ENCODE results near the gene TMCC2.
"Not testable (repeated sequence)": the region's sequence is repeated elsewhere in the genome, so short reads cannot be mapped to it uniquely, and the experiment has no call there.

TMCC2 gene

DNA sequence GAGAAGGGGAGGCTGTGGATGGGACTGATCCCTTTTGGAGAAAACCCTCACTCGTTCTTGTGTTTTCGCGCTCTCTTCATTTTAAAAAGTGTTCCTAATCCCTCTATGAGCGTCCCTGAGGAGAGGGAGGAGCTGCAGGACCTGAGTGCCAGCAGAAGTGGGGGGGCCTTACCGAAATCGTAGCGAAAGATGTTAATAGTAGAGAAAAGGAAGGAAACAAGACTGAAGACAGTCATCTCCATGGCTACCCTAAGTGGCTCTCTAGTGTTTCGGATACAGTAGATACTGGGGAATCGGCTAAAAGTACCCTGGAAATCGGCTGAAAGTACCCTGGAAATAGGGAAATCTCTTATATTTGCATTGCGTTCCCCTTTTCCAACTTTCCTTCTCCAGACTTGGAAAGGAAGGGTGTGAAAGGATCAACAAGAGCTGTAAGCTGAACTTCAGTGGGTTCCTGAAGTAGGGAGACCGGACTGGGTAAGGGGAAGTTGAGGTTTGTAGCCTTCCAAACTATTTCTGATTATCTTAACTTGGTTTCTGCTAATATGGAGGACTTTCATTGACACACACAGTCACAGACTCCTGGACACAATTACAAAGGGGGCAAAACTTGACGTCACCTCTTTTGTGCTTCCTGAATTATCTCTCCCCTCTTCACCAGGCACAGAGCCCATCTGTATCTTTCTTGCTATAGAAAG is 15.8 kb upstream of the TMCC2 start:
- no peak for DNase-seq (ENCODE audit: low read depth in 2 of 2)

DNA sequence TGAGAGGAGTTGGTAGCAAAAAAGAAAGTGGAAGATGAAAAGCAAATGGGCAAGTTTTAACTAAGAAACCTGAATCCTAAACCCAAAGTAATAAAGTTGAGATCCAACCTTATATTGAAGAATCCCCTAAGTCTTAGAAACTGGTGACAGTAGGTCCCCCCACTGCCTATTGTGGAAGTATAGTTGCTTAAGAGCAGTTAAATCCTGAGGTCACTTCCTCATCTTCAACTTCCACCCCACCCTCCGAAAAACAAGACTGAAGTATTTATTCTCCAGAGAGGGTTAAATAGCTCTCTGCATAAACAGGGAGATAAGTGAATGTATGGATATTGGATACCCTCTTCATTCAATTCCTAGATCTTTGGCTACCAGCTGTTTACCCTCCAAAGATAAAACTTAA is 13.0 kb upstream of the TMCC2 start:
- DNase-seq (ENCODE audit: low read depth in 2 of 2) = no peak

DNA sequence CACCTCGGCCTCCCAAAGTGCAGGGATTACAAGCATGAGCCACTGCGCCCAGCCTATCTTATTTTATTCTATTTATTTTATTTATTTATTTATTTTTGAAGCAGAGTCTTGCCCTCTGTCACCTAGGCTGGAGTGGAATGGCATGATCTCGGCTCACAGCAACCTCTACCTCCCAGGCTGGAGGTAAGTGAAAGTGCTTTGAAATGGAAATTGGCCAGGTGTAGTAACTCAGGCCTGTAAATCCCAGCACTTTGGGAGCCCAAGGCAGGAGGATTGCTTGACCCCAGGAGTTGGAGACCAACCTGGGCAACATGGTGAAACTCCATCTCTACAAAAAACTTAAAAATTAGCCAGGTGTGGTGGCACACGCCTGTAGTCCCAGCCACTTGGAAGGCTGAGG is 11.2 kb upstream of the TMCC2 start:
- no peak for DNase-seq (ENCODE audit: low read depth in 2 of 2)

DNA sequence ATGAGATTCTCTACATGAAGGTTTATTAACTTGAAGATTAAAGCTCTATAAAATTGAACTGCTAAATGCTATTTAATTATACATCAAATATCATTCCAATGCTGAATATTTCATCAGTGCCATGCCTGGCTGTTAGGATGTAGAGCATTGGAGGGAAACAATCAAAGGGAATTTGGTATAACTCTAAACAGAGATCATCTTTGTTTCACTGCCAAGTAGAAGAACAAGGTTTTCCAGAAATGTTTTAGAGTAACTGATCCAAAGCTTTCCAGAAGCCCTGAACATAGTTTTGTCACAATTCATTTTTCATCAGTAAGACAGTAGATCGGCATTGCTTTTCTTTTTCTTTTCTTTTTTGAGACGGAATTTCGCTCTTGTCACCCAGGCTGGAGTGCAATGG is 10.3 kb upstream of the TMCC2 start:
- no peak for DNase-seq (ENCODE audit: low read depth in 2 of 2)

DNA sequence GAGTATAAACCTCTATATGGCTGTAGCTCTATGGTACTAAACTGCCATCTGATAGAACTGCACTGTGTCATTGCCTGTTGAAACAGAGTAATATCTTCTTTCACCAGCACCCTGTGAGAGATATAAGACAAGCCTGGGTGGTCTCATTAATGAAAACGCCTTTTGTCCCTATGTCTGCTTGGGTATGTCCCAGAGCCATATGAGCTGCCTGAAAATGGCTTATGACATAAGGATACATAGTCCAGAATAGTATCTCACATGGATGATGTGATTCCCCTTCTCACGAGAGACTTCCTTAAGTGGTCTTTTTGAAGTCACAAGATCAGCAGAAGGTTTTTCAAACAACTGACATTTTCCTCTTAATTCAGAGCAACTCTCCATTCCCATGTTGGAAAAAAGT is 7.3 kb upstream of the TMCC2 start:
- no peak for DNase-seq (ENCODE audit: low read depth in 2 of 2)

DNA sequence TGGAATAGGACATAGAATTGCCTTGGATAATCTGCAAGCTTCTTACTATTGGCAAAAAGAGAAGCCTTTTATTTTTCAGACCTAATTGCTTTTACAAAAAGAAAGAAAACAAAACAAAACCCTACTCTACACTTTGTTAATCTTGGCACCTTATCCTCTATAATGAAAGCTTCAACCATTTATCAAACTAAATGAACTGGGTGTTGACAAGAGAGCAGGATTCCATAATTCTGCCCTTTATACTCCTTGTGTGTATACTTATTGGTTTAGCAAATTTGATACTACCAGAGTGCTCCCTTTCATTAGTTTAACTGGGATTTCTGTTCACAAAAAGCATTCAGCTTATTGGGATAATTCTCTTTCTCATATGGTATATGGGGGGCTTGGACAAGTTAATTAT is 3.0 kb upstream of the TMCC2 start:
- DNase-seq (ENCODE audit: low read depth in 2 of 2) = no peak

DNA sequence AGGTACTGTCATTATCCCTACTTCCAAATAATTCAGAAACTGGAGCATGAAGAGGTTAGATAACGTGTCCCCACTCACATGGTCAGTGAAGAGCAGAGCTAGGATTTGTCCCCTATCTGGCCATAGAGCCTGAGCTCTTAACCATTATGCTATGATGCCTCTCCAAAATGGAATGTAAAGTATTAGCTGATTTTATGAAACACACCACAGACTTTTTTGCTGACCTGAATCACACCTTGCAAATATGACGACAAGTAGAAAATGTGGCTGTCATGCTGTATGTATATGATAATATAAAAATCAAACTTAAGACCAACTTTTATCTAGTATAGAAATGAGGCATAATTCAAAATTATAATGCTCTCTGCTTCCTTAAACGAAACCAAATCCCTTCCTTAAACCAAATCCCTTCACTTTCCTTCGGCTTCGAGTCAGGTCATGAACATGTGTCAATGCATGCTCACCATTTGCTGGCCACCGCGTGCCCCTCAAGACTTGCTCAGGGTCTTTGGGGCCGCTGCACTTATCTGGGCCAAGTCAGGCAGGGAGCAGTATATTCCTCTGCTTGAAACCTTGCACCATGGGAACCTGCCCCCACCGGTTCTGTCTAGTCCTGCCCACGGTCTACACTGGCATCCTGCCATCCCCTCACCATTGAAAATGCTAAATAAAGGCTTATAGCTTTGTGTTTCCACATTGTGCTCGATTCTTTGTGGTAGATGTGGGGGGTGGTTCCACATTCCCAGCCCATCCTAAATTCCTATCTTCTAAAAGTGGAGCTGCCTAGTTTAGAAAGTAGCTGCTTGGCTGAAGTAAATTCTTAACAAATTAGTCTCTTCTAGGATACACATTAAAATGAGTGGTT is 1.6 kb upstream of the TMCC2 start:
- DNase-seq (ENCODE audit: low read depth in 2 of 2) = no peak

DNA sequence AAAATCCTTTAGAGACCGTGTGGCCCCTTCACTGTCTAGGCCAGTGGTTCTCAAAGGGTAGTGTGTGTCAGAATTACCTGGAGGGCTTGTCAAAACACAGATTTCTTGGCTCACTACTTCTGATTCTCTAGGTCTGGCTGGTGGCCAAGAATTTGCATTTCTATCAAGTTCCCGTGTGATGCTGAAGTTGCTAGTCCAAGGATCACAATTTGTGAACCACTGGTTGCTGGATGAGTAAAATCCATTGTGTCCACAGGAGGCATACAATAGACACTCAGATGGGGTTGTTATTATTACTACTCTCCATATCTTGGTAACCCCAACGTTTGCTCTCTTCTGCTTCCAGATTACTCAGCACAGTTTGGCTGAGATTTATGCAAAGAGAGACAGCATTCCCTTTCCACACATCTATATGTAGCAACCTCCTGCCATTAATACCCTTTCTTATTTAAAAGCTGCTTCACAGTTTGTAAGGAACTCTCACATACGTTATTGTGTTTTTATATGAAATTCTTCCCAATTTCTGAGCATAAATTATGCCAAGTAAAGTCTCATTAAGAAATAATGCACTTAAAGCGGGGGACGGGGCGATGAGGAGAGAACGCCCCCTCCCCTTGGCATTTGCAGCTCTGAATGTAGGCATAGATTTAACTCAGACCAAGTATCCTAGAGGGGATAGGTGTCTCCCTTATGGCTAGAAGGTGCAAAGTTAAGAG is 720 bp upstream of the TMCC2 start:
- DNase-seq (ENCODE audit: low read depth in 2 of 2) = no peak

DNA sequence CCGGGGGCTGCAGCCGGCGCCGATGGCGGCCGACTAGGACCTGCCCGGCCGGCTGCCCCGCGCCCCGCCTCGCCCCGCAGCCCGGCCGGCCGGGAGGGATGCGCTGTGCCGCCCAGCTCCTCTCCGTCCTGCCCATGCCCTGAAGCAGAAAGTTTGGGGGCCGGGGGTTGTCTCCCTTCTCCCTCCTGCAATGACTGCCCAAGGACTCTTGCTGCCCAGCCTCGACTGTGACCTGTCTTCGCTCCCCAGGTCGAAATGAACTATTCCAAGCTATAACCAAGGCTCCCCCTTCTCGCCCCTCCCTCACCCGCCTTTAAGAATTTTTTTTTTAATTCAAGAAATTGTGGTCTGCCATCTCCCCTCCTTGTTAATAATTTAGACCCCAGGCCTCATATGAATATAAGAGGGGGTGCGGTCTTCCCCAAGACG is 361 bp downstream of the TMCC2 start:
- DNase-seq (ENCODE audit: low read depth in 2 of 2) = no peak

DNA sequence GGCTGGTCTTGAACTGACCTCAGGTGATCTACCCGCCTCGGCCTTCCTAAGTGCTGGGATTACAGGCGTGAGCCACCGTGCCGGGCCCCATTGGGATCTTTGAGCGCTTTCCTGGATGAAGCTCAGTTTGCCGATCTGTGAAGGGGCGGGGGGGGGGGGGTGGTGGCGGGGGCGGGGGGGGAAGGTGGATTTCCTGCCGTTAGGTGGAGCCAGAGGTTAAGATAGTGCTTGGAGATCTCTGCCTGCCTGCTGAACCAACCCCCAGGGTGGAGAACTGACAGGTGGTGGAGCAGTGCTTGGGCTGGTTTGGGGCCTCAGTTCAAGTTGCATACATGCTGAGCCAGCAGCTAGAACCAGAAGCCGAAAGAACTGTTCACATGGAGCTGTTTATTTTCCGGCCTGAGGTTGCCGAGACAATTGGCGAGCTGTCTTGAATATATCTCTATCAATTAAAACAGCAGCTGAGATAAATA is 1.7 kb downstream of the TMCC2 start:
- peak in 1 of 2 donors; percentile 14 for DNase-seq (ENCODE audit: low read depth in 2 of 2)

DNA sequence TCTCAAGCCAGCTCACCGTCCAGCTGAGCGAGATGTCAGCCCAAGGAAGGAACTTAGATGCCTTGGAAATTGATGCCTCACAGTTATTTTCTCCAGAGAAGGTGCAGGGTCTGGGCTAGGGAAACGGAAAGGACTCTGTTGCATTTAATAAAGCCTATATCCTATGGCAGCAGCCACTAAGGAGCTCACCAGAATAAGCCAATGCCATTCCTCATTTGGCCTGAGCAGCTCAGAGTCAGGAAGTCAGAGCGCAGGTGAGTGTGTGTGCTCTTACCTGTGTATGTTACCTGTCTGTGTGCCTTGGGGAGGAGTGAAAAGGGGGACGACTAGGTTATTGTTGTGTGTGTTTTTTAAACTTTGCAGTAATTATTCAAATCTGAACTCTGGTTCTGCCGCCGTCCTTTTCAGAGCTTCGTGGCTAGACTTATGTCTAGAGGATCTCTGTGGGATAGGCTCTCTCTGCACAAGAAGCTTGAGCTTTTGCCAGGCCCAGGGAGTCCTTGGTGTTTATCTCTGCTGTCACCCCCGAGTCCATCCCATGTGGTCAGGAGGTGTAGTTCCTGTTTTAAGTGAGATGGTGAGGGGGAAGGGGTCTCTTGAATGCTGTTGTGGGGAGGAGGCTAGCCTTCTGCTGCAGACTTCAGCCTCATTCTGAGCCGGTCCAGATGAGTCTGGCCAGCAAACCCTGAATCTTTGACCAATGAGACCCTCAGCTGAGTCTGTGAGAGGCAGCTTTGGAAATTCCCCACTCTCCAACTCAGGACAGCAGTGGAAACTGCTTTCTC is 2.4 kb downstream of the TMCC2 start:
- DNase-seq (ENCODE audit: low read depth in 2 of 2) = no peak

DNA sequence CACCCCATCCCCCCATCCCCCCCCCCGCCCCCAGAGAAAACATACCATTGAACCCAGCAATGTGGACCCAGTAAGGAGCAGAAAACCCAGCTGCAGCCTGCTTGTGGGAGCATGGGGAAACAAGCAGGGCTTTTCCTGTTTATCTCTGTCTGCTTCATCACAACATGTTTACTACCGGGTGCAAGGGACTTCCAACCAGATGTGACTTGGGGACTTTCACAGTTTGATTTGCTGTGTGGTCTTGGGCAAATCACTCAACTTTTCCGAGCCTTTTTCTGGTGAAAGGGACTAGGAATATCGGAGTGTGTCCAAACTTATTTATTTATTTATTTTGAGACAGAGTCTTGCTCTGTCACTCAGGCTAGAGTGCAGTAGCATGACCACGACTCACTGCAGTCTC is 3.2 kb downstream of the TMCC2 start:
- DNase-seq (ENCODE audit: low read depth in 2 of 2) = no peak

DNA sequence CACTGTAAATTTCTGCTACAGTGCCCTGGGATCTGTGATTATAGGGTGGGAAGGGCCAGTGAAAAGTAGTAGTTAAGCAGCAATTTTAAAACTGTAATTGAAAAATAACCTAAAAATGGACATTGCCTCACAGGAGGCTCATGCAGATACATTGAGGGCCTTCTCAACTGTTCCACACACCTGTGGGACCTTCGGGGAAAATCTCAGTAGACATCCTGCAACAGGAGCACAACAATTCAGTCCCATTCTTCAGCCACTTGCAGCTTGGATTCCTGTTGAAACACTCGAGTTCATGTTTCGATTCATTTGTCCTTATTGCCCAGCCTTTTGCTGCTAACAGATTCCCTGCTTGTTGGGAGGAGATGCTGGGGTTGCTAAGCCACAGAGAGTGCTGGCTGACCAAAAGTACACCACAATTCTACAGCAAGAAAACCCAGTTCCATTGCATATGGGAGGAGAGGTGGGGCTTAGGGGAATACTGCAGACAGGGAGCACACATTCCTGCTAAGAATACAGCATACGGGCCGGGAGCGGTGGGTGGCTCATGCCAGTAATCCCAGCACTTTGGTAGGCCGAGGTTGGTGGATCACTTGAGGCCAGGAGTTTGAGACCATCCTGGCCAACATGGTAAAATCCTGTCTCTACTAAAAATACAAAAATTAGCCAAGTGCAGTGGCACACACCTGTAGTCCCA is 4.5 kb downstream of the TMCC2 start:
- DNase-seq (ENCODE audit: low read depth in 2 of 2) = no peak

DNA sequence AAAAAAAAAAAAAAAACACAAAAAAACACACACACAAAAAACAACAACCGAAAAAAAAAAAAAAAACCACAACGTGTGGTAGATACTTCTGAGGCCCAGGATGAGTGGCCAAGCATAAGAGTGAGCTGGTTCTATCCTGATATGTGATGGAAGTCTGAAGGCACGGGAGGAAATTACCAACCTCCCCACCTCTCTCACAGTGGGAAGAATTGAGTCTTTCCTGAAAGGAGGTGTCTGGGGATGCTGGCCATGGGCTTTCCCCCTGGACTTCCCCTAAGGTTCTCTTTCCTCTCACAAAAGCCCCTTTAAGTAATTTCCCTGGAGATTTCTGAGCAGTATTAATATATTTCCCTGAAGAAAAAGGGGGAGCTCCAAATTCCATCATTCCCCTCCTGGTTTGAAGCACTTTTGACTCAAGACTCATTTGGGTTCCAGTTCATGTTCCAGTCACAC is 5.2 kb downstream of the TMCC2 start:
- DNase-seq (ENCODE audit: low read depth in 2 of 2) = no peak

DNA sequence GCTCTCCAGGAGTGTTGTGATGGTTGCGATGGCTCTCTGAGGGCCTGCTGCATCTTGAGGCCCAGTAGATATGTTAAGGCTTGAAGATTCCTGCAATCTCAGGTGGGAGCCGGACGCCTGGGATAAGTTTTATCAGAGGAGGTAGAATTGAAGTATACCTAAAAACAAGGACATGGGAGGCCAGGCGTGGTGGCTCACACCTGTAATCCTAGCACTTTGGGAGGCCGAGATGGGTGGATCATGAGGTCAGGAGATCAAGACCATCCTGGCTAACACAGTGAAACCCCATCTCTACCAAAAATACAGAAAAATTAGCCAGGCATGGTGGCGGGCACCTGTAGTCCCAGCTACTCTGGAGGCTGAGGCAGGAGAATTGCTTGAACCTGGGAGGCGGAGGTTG is 6.2 kb downstream of the TMCC2 start:
- DNase-seq (ENCODE audit: low read depth in 2 of 2) = not testable (repeated sequence)

DNA sequence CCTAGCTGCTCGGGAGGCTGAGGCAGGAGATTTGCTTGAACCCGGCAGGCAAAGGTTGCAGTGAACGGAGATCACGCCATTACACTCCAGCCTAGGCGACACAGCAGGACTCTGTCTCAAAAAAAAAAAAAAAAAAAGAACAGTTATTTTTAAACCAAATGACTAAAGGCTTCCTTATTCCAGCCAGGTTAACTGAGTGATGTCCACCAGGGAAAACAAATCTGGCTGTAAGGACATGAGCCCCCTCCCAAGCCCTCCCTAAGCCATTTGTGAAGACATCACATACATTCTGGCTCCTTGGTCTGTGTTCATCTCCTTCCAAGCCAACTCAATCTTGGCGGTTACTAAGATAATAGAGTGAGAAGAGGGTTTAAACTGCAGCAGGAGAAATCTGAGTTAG is 8.2 kb downstream of the TMCC2 start:
- DNase-seq (ENCODE audit: low read depth in 2 of 2) = no peak

DNA sequence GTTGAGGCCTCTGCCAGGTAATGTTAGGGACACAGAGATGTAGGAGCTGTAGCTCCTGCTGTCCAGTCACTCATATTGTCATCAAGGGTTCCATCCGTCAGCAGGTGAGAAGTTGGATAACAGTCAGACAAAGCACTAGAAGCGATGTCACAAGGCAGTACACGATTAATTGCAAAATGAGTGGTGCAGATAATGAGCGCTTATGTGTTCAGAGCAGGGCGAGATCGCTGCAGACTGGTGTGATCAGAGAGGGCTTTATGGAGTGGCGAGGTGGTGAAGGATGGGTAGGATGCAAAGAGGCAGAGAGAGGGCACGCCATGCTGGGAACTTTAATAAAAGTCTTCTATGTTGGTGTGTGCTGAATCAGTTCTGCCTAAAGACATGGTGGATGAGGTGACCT is 8.8 kb downstream of the TMCC2 start:
- no peak for DNase-seq (ENCODE audit: low read depth in 2 of 2)

DNA sequence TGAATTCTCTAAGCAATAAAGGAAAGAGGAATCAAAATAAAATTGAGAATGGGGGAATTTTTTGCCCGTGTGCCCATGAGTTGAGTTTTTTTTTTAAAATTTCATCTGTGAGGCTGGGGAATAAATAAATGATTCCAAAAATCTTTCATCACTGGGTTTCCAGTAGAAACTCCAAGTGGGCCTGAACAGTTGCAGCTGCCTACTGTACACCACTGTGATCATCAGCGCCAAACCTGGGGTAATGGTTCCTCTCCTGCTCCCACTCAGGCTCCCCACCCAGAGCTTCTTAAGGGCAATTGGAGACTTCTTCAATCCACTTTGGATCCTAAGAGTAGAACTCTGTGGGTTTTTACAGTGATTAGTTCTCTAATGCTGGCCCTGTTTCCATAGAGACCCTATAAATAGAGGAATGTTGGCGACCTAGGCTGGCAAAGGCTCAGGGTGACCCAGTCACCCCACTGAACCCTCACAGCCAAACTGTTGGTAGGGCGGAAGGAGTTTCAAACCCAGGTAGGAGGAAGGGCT is 9.3 kb downstream of the TMCC2 start:
- no peak for DNase-seq (ENCODE audit: low read depth in 2 of 2)

DNA sequence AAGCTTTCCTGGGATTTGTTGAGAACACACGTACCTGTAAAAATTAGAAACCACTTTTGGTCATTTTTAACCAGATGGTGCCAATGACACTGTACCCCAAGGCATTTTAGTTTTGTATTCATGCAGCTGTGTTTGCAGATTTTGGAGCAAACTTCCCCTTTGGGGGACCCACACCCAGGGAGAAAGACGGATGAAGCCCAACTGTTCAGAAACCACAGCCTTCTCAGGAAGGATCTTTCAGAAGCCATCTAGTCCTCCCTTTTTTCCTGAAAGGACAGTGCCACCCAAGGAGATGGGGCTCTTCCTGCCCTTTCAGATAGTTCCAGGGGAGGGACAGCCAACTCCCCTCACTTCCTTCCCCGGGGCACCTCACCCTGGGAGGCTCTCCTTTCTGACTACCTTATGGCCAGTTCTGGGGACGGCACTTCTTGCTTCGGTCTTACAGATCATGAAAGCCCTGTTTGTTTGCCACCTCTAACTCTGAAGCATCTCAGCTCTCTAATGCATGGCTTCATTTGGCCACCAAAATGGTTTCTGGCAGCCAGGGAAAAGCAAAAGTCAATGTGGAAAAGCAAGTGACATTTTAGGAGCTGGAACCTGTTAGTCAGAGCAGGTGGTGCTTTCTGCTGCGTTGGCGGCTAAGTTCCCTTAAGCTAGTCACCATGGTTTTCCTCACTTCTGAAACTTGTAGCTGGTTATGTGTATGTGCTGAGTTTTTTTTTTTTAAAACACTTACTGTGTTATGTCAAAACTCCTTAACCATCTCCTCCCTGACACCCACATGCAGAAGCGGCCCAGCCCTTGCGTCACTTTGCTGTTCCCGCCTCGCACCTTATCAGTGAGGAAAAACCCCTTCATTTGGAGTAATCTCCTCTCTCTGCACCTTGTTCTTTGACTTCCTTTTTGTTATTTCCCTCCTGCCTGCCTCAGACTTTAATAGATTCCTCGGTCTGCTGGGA is 10.1 kb downstream of the TMCC2 start:
- DNase-seq (ENCODE audit: low read depth in 2 of 2) = no peak

DNA sequence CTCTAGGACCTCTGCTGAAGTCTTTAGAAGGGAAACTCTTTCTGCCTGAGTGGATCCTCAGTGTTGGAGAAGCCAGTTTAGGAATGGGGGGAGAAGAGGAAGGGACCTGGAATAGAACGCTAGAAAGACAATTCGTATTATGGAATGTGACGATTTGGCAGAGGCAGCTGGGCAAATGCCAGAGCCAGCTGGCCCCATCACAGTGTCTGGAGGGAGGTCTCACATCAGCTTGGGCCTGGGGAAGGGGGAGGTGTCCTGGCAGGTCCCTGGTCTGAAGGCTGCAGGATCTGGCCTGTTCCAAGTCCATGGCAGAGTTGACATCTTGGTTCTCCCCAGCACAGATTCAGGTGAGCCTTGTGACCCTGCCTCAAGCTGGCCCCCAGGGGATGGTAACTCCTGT is 11.3 kb downstream of the TMCC2 start:
- no peak for DNase-seq (ENCODE audit: low read depth in 2 of 2)

All from stimulated activated CD8-positive, alpha-beta memory T cell treated with anti-CD3 and anti-CD28 coated beads, Interleukin-7, amount 100 ng/mL, for 1 hour (primary cell).